ENCODE results near the gene ATRX.
"Not testable (repeated sequence)": the region's sequence is repeated elsewhere in the genome, so short reads cannot be mapped to it uniquely, and the experiment has no call there.

Gene ATRX

GRCh38 chrX:77622672-77623071 is 163.3 kb downstream of the ATRX start:
- DNase-seq (ENCODE audit: low spot score), result no peak

- DNase-seq (ENCODE audit: low spot score), result no peak
Measured at GRCh38 chrX:77622233-77622632, 163.8 kb downstream of the ATRX start.

- not testable (repeated sequence) for DNase-seq (ENCODE audit: low spot score)
Measured at GRCh38 chrX:77621453-77621852, 164.6 kb downstream of the ATRX start.

- no peak for DNase-seq (ENCODE audit: low spot score)
Measured at GRCh38 chrX:77617206-77617605, 168.8 kb downstream of the ATRX start.

- DNase-seq (ENCODE audit: low spot score), result no peak
Measured at GRCh38 chrX:77603635-77604336, 182.2 kb downstream of the ATRX start.

GRCh38 chrX:77597511-77597910 is 188.5 kb downstream of the ATRX start:
- DNase-seq (ENCODE audit: low spot score), result no peak

GRCh38 chrX:77597090-77597489 is 188.9 kb downstream of the ATRX start:
- DNase-seq (ENCODE audit: low spot score), result peak; percentile 39

GRCh38 chrX:77595848-77596247 is 190.2 kb downstream of the ATRX start:
- DNase-seq (ENCODE audit: low spot score), result peak; percentile 2

GRCh38 chrX:77572322-77572721 is 213.7 kb downstream of the ATRX start:
- no peak for DNase-seq (ENCODE audit: low spot score)

- no peak for DNase-seq (ENCODE audit: low spot score)
Measured at GRCh38 chrX:77565278-77565677, 220.7 kb downstream of the ATRX start.

- DNase-seq (ENCODE audit: low spot score), result no peak
Measured at GRCh38 chrX:77564823-77565222, 221.2 kb downstream of the ATRX start.

- no peak for DNase-seq (ENCODE audit: low spot score)
Measured at GRCh38 chrX:77561372-77561771, 224.6 kb downstream of the ATRX start.

- DNase-seq (ENCODE audit: low spot score), result no peak
Measured at GRCh38 chrX:77556276-77556675, 229.7 kb downstream of the ATRX start.

- DNase-seq (ENCODE audit: low spot score), result no peak
Measured at GRCh38 chrX:77548751-77549150, 237.3 kb downstream of the ATRX start.

GRCh38 chrX:77539778-77540177 is 246.2 kb downstream of the ATRX start:
- DNase-seq (ENCODE audit: low spot score), result not testable (repeated sequence)

- DNase-seq (ENCODE audit: low spot score), result not testable (repeated sequence)
Measured at GRCh38 chrX:77531261-77531660, 254.8 kb downstream of the ATRX start.

- DNase-seq (ENCODE audit: low spot score), result no peak
Measured at GRCh38 chrX:77528034-77528433, 258.0 kb downstream of the ATRX start.

- no peak for DNase-seq (ENCODE audit: low spot score)
Measured at GRCh38 chrX:77527233-77528001, 258.6 kb downstream of the ATRX start.

- no peak for DNase-seq (ENCODE audit: low spot score)
Measured at GRCh38 chrX:77519765-77520164, 266.3 kb downstream of the ATRX start.

GRCh38 chrX:77514177-77514576 is 271.8 kb downstream of the ATRX start:
- DNase-seq (ENCODE audit: low spot score), result no peak

GRCh38 chrX:77510007-77510406 is 276.0 kb downstream of the ATRX start:
- no peak for DNase-seq (ENCODE audit: low spot score)

GRCh38 chrX:77505227-77505626 is 280.8 kb downstream of the ATRX start:
- DNase-seq (ENCODE audit: low spot score), result no peak

- DNase-seq (ENCODE audit: low spot score), result no peak
Measured at GRCh38 chrX:77502951-77503525, 283.0 kb downstream of the ATRX start.
